HCT116 (cell line): ENCODE data around the gene NTN3. TPM values are rescaled to one million over a fixed set of nuclear protein-coding genes. Genes with fewer than 3 reads are reported as not detected.

ENCODE experiments used
- ATAC-seq: fragments of 200-7000 bp; cut with Tn5 transposase; 2 replicates; pipeline ENCODE4 v1.9.1; 2020; ENCODE audit warnings: mild to moderate bottlenecking, moderate library complexity
- BruUV-seq: library from RNA; stranded (reverse); fragments of 400-500 nt; replicated peaks from 2 replicates; lab custom pipeline; 2021; lab: Mats Ljungman, UMichigan
- CTCF ChIA-PET: fragments of 300-600 bp; sonication (Branson Sonifier 250); formaldehyde crosslinking; loops from one replicate; lab custom pipeline; 2021; ENCODE audit warnings: antibody characterized with exemption; lab: Charles Lee
- POLR2A ChIA-PET: fragments of 300-600, 350-600 bp; sonication (Branson Sonifier 250); formaldehyde crosslinking; loops from one replicate; lab custom pipeline; 2021; ENCODE audit warnings: antibody characterized with exemption; lab: Charles Lee
- RAD21 ChIA-PET, 2 experiments: fragments of 300-600 bp; sonication (Branson Sonifier 250); formaldehyde crosslinking; loops; one replicate each; lab custom pipeline; 2023; ENCODE audit warnings: low total read pairs in 2 of 2; ENCODE audit not compliant: uncharacterized antibody in 2 of 2, unreplicated experiment in 2 of 2, low non-redundant PET in 1 of 2; lab: Charles Lee
- DNase-seq: peaks from one replicate; pipeline ENCODE4 v3.0.0-alpha.2; 2010; ENCODE audit warnings: low read depth, low spot score
- H2AFZ ChIP-seq: fragments of 200-600 bp; shearing (Covaris generic), sonication (generic); 2 replicates; pipeline ENCODE4 v1.6.1; 2017; ENCODE audit warnings: low read depth, mixed run types, mixed read lengths, antibody characterized with exemption, low read length; ENCODE audit not compliant: poor library complexity, severe bottlenecking
- H3K27ac ChIP-seq: 2 replicates; pipeline ENCODE4 v1.5.1; 2012; ENCODE audit warnings: low read depth, low read length
- H3K27me3 ChIP-seq: fragments of 200-600 bp; sonication (generic); 2 replicates; pipeline ENCODE4 v1.6.1; 2016; ENCODE audit warnings: mixed run types, low read length, mixed read lengths; ENCODE audit not compliant: insufficient read depth
- H3K36me3 ChIP-seq, 2 experiments: fragments of 200-500 bp in 1 of 2; fragments of 200-600 bp in 1 of 2; sonication (Bioruptor generic) in 1 of 2; sonication (generic) in 1 of 2; 2 replicates each; pipeline versions ENCODE4 v1.5.1 to v1.6.1; 2014 to 2016; ENCODE audit warnings: low read length in 2 of 2, inconsistent platforms in 1 of 2, mixed read lengths in 1 of 2, mixed run types in 1 of 2; ENCODE audit not compliant: insufficient read depth in 2 of 2, control insufficient read depth in 1 of 2
- H3K4me1 ChIP-seq, 2 experiments: fragments of 200-600 bp in 1 of 2; sonication (generic) in 1 of 2; 2 replicates each; pipeline versions ENCODE4 v1.5.1 to v1.6.1; 2012 to 2017; ENCODE audit warnings: low read length in 2 of 2, inconsistent platforms in 1 of 2, mild to moderate bottlenecking in 1 of 2, mixed read lengths in 1 of 2, mixed run types in 1 of 2, moderate library complexity in 1 of 2; ENCODE audit not compliant: insufficient read depth in 2 of 2, control insufficient read depth in 1 of 2
- H3K4me2 ChIP-seq: fragments of 200-600 bp; sonication (generic); 2 replicates; pipeline ENCODE4 v1.6.1; 2017; ENCODE audit warnings: mixed run types, low read length, mixed read lengths
- H3K4me3 ChIP-seq, 2 experiments: fragments of 200-600 bp in 1 of 2; sonication (generic) in 1 of 2; replicated peaks in 1 of 2; 2 replicates each; pipeline ENCODE4 v1.5.1; 2011 to 2016; ENCODE audit warnings: low read length in 2 of 2, control low read depth in 1 of 2, low read depth in 1 of 2, mild to moderate bottlenecking in 1 of 2, mixed read lengths in 1 of 2, mixed run types in 1 of 2
- H3K79me2 ChIP-seq: fragments of 200-600 bp; sonication (generic); 2 replicates; pipeline ENCODE4 v1.6.1; 2017; ENCODE audit warnings: mild to moderate bottlenecking, mixed run types, low read length, moderate library complexity, mixed read lengths; ENCODE audit not compliant: insufficient read depth
- H3K9ac ChIP-seq: fragments of 200-600 bp; sonication (generic); 2 replicates; pipeline ENCODE4 v1.6.1; 2016; ENCODE audit warnings: low read length, mixed read lengths
- H3K9me2 ChIP-seq: fragments of 200-600 bp; sonication (generic), shearing (Covaris generic); 2 replicates; pipeline ENCODE4 v1.6.1; 2017; ENCODE audit warnings: mixed run types, mild to moderate bottlenecking, moderate library complexity; ENCODE audit not compliant: insufficient read depth
- H3K9me3 ChIP-seq, 2 experiments: fragments of 200-500 bp in 1 of 2; fragments of 200-600 bp in 1 of 2; sonication (Bioruptor generic) in 1 of 2; sonication (generic) in 1 of 2; 2 replicates each; pipeline ENCODE4 v1.6.1; 2014 to 2017; ENCODE audit warnings: low read length in 2 of 2, mixed read lengths in 2 of 2, inconsistent platforms in 1 of 2, low read depth in 1 of 2, mild to moderate bottlenecking in 1 of 2, mixed run types in 1 of 2, moderate library complexity in 1 of 2; ENCODE audit not compliant: control insufficient read depth in 1 of 2, insufficient read depth in 1 of 2
- H4K20me1 ChIP-seq: fragments of 200-600 bp; sonication (generic), shearing (Covaris generic); 2 replicates; pipeline ENCODE4 v1.6.1; 2017; ENCODE audit warnings: mixed run types, mild to moderate bottlenecking, moderate library complexity; ENCODE audit not compliant: insufficient read depth
- ATF3 ChIP-seq: IDR thresholded peaks from 2 replicates; pipeline ENCODE4 v1.6.1; 2012
- CEBPB ChIP-seq: IDR thresholded peaks from 2 replicates; pipeline ENCODE4 v1.6.1; 2012; ENCODE audit warnings: low read depth
- EGR1 ChIP-seq: IDR thresholded peaks from 2 replicates; pipeline ENCODE4 v1.6.1; 2012; ENCODE audit warnings: low read depth
- ELF1 ChIP-seq: IDR thresholded peaks from 2 replicates; pipeline ENCODE4 v1.6.1; 2012; ENCODE audit warnings: low read depth, borderline replicate concordance
- EZH2 ChIP-seq: fragments of 200-600 bp; sonication (generic); IDR thresholded peaks from 2 replicates; pipeline ENCODE4 v1.6.1; 2017; ENCODE audit warnings: antibody characterized with exemption, mixed run types
- FOSL1 ChIP-seq: IDR thresholded peaks from 2 replicates; pipeline ENCODE4 v1.6.1; 2012; ENCODE audit warnings: low read depth
- JUND ChIP-seq: IDR thresholded peaks from 2 replicates; pipeline ENCODE4 v1.6.1; 2012
- POLR2AphosphoS5 ChIP-seq: IDR thresholded peaks from 2 replicates; pipeline ENCODE4 v1.6.1; 2011; ENCODE audit warnings: mild to moderate bottlenecking, low read depth, low read length, moderate library complexity
- RAD21 ChIP-seq: IDR thresholded peaks from 2 replicates; pipeline ENCODE4 v1.6.1; 2012; ENCODE audit warnings: low read depth, mild to moderate bottlenecking
- SIN3A ChIP-seq: IDR thresholded peaks from 2 replicates; pipeline ENCODE4 v1.6.1; 2012; ENCODE audit warnings: low read depth
- SP1 ChIP-seq: IDR thresholded peaks from 2 replicates; pipeline ENCODE4 v1.6.1; 2012; ENCODE audit warnings: low read depth
- SRF ChIP-seq: IDR thresholded peaks from 2 replicates; pipeline ENCODE4 v1.6.1; 2012; ENCODE audit warnings: low read depth
- TCF7L2 ChIP-seq: IDR thresholded peaks from 2 replicates; pipeline ENCODE4 v1.7.0; 2011; ENCODE audit warnings: borderline replicate concordance, inconsistent platforms; ENCODE audit not compliant: insufficient read depth, insufficient read length; ENCODE audit errors: extremely low read depth
- YY1 ChIP-seq: IDR thresholded peaks from 2 replicates; pipeline ENCODE4 v1.6.1; 2011; ENCODE audit warnings: low read length, low read depth, moderate library complexity, mild to moderate bottlenecking; ENCODE audit not compliant: insufficient replicate concordance; ENCODE audit errors: extremely low read depth
- ZBTB33 ChIP-seq: IDR thresholded peaks from 2 replicates; pipeline ENCODE4 v1.6.1; 2011; ENCODE audit warnings: mild to moderate bottlenecking, low read length, moderate library complexity; ENCODE audit not compliant: insufficient replicate concordance; ENCODE audit errors: extremely low read depth
- ZFX ChIP-seq: fragments of 450-650 bp; IDR thresholded peaks from 2 replicates; pipeline ENCODE4 v1.6.1; 2017
- intact Hi-C: fragments of 100-400 bp; cut with micrococcal nuclease; formaldehyde crosslinking; loops from 2 replicates; pipeline ENCODE4 v1.10.0; 2022
- total RNA-seq: library from RNA; stranded (reverse); gene quantifications from one replicate; pipeline ENCODE4 v1.2.1, GENCODE V29; 2021; ENCODE audit not compliant: unreplicated experiment

Gene NTN3
- total RNA-seq, 1 experiment from 2014 or later = 0.30 TPM

GRCh38 chr16:2470234-2470601, 879 bp upstream of the NTN3 start:
- H3K27me3 ChIP-seq = no peaks in the 10 kb centered on the region
- H3K27ac ChIP-seq = no peak overlapping the region; the same call in 1 of the 2 replicates
- no peak overlapping the region for H3K4me2 ChIP-seq
- POLR2A ChIA-PET = interaction anchor here (1.4 kb wide), 1 partner anchor 31 kb away, joined by 3 read pairs; no protein-coding TSS in a partner anchor
- H3K9me2 ChIP-seq = no peaks in the 10 kb centered on the region
- no peaks in the 10 kb centered on the region for H3K36me3 ChIP-seq
- CTCF ChIA-PET = interaction anchor here (1.6 kb wide), 1 partner anchor 31 kb away, joined by 4 read pairs; no protein-coding TSS in a partner anchor
- intact Hi-C loops = no loop called here
- DNase-seq (no peak), ATAC-seq (no peak)
- RAD21 ChIA-PET = no interaction called here
- TF ChIP-seq ATF3 (no peak), SRF (no peak), POLR2AphosphoS5 (no peak), RAD21 (no peak), EZH2 (no peak), EGR1 (no peak), FOSL1 (no peak), JUND (no peak), CEBPB (no peak), ZBTB33 (no peak), SP1 (no peak), ZFX (no peak), SIN3A (no peak), ELF1 (no peak), TCF7L2 (no peak), YY1 (no peak)
- TF ChIP-seq, all 23 proteins: peak for 0
- Histone ChIP-seq H4K20me1 (no peaks in the 10 kb centered on the region), H3K9ac (no peak overlapping the region), H3K4me1 (peaks cover 30 to 63% of the 10 kb centered on the region in 2 experiments), H2AFZ (no peak overlapping the region), H3K4me3 (no peak overlapping the region), H3K79me2 (peaks cover 3% of the 10 kb centered on the region; the same call in 1 of the 2 replicates), H3K9me3 (no peaks in the 10 kb centered on the region)
- BruUV-seq = no TSS peak
